Measurements from ENCODE around the gene NHERF1. TPM values are rescaled to one million over a fixed set of nuclear protein-coding genes. Genes with fewer than 3 reads are reported as not detected.

The NHERF1 gene
- total and polyA plus RNA-seq, 2 of the 13 experiments (the other 11 are each of a cell fraction or from before 2014, with no cell fraction given): 169 to 269 TPM

DNA sequence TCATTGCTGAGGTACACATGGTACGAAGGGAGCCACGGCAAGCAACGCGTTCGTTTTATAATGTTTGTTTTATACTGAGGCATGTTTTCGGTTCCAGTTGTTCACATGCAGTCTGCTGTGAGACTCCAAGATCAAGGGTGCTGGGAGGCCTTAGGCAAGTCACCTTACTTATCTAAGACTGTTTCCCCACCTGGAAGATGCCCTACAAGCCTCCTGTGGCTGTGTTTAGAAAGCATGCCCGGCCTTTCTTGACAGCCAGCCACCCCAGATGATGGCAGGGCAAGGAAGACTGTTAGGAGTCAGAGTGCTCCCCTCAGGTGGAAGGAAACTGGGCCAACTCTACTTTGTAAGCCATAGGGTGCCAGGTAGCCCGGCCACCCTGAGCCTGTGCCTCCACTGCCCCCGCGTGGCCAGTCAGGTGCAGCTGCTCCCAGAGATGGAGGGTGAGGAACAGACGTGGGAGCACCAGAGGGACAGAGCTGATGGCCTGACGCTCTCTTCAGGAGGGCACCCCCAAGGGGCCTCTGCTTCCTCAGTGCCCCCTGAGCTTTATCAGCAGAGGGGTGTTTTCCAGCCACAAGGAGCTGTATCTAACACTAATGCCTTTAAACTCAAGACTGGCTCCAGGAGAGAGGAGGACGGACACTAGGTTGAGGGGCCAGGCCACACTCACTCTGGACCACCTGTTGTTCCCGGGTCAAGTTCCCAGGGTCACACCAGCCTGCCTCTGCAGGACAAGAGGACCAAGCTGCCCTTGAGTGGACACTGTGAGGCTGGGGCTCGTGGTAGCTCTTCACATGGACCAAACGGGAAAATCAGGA is 22.3 kb downstream of the NHERF1 start (continued):
- TF ChIP-seq, protein P1, sequence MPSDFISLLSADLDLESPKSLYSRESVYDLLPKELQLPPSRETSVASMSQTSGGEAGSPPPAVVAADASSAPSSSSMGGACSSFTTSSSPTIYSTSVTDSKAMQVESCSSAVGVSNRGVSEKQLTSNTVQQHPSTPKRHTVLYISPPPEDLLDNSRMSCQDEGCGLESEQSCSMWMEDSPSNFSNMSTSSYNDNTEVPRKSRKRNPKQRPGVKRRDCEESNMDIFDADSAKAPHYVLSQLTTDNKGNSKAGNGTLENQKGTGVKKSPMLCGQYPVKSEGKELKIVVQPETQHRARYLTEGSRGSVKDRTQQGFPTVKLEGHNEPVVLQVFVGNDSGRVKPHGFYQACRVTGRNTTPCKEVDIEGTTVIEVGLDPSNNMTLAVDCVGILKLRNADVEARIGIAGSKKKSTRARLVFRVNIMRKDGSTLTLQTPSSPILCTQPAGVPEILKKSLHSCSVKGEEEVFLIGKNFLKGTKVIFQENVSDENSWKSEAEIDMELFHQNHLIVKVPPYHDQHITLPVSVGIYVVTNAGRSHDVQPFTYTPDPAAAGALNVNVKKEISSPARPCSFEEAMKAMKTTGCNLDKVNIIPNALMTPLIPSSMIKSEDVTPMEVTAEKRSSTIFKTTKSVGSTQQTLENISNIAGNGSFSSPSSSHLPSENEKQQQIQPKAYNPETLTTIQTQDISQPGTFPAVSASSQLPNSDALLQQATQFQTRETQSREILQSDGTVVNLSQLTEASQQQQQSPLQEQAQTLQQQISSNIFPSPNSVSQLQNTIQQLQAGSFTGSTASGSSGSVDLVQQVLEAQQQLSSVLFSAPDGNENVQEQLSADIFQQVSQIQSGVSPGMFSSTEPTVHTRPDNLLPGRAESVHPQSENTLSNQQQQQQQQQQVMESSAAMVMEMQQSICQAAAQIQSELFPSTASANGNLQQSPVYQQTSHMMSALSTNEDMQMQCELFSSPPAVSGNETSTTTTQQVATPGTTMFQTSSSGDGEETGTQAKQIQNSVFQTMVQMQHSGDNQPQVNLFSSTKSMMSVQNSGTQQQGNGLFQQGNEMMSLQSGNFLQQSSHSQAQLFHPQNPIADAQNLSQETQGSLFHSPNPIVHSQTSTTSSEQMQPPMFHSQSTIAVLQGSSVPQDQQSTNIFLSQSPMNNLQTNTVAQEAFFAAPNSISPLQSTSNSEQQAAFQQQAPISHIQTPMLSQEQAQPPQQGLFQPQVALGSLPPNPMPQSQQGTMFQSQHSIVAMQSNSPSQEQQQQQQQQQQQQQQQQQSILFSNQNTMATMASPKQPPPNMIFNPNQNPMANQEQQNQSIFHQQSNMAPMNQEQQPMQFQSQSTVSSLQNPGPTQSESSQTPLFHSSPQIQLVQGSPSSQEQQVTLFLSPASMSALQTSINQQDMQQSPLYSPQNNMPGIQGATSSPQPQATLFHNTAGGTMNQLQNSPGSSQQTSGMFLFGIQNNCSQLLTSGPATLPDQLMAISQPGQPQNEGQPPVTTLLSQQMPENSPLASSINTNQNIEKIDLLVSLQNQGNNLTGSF (CRISPR knock-in tag; IDR thresholded peaks at IDR 0.05): no peak
- TF ChIP-seq ZNF296 (CRISPR knock-in tag; conservative IDR thresholded peaks at IDR 0.05) (no peak), ZKSCAN5 (CRISPR knock-in tag; IDR thresholded peaks at IDR 0.05) (no peak; the same call in 1 of the 2 replicates), ADNP (CRISPR knock-in tag; IDR thresholded peaks at IDR 0.05) (no peak), ATF7 (IDR thresholded peaks at IDR 0.05) (no peak), ATF7 (CRISPR knock-in tag; IDR thresholded peaks at IDR 0.05) (no peak), ZC3H4 (CRISPR knock-in tag; IDR thresholded peaks at IDR 0.05; ENCODE audit: borderline replicate concordance) (no peak), ZNF652 (CRISPR knock-in tag; IDR thresholded peaks at IDR 0.05; ENCODE audit: borderline replicate concordance, low read depth) (peak; percentile 76; the same call in 1 of the 2 replicates), SPEN (CRISPR knock-in tag; IDR thresholded peaks at IDR 0.05; ENCODE audit: low read depth) (no peak), NFE2L1 (CRISPR knock-in tag; IDR thresholded peaks at IDR 0.05; ENCODE audit: borderline replicate concordance) (no peak), MATR3 (CRISPR knock-in tag; IDR thresholded peaks at IDR 0.05) (no peak), TOPORS (CRISPR knock-in tag; IDR thresholded peaks at IDR 0.05) (no peak; the same call in 1 of the 2 replicates), ZNF891 (CRISPR knock-in tag; IDR thresholded peaks at IDR 0.05) (no peak), LCORL (IDR thresholded peaks at IDR 0.05) (no peak), LCORL (CRISPR knock-in tag; IDR thresholded peaks at IDR 0.05) (peak; percentile 75), ELF4 (CRISPR knock-in tag; IDR thresholded peaks at IDR 0.05; ENCODE audit: borderline replicate concordance) (0 out of 2 replicates have a peak, but pooled peaks have one; percentile 60), ZNF607 (CRISPR knock-in tag; IDR thresholded peaks at IDR 0.05; ENCODE audit: borderline replicate concordance) (no peak), ZNF543 (CRISPR knock-in tag; IDR thresholded peaks at IDR 0.05) (no peak), SP5 (CRISPR knock-in tag; IDR thresholded peaks at IDR 0.05; ENCODE audit: borderline replicate concordance, low read depth) (no peak; the same call in 1 of the 2 replicates), CEBPB (IDR thresholded peaks at IDR 0.05; ENCODE audit: borderline replicate concordance, low read depth, low read length) (no peak)
- TF ChIP-seq, protein P2, sequence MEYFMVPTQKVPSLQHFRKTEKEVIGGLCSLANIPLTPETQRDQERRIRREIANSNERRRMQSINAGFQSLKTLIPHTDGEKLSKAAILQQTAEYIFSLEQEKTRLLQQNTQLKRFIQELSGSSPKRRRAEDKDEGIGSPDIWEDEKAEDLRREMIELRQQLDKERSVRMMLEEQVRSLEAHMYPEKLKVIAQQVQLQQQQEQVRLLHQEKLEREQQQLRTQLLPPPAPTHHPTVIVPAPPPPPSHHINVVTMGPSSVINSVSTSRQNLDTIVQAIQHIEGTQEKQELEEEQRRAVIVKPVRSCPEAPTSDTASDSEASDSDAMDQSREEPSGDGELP (IDR thresholded peaks at IDR 0.05; ENCODE audit: borderline replicate concordance, low read depth): no peak
- TF ChIP-seq, protein P3, sequence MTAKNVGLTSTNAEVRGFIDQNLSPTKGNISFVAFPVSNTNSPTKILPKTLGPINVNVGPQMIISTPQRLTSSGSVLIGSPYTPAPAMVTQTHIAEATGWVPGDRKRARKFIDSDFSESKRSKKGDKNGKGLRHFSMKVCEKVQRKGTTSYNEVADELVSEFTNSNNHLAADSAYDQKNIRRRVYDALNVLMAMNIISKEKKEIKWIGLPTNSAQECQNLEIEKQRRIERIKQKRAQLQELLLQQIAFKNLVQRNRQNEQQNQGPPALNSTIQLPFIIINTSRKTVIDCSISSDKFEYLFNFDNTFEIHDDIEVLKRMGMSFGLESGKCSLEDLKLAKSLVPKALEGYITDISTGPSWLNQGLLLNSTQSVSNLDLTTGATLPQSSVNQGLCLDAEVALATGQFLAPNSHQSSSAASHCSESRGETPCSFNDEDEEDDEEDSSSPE (CRISPR knock-in tag; IDR thresholded peaks at IDR 0.05): 0 out of 2 replicates have a peak, but pooled peaks have one; percentile 37
